ENCODE results near the gene NPY.

DNA sequence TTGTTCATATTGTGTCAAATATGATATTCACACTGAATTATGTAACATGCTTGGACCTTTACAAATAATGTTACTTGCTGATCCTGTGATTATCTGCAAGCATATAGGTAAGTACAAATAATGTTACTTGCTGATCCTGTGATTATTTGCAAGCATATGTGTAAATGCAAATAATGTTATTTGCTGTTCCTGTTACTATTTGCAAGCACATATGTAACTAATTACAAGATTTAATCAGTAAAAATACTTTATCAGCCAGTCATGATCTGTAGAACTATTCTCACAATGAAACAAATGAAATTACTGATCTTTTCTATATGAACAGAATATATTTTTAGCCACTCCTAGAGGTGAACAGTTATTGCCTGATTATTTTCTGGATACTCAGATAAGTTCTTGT, 44.7 kb upstream of the NPY start:
- TF ChIP-seq, protein P1, sequence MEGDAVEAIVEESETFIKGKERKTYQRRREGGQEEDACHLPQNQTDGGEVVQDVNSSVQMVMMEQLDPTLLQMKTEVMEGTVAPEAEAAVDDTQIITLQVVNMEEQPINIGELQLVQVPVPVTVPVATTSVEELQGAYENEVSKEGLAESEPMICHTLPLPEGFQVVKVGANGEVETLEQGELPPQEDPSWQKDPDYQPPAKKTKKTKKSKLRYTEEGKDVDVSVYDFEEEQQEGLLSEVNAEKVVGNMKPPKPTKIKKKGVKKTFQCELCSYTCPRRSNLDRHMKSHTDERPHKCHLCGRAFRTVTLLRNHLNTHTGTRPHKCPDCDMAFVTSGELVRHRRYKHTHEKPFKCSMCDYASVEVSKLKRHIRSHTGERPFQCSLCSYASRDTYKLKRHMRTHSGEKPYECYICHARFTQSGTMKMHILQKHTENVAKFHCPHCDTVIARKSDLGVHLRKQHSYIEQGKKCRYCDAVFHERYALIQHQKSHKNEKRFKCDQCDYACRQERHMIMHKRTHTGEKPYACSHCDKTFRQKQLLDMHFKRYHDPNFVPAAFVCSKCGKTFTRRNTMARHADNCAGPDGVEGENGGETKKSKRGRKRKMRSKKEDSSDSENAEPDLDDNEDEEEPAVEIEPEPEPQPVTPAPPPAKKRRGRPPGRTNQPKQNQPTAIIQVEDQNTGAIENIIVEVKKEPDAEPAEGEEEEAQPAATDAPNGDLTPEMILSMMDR (optimal IDR thresholded peaks at IDR 0.05 in 1 of 3, IDR thresholded peaks at IDR 0.05 in 1 of 3, conservative IDR thresholded peaks at IDR 0.05 in 1 of 3; ENCODE audit: extremely low read depth in 1 of 3, insufficient read depth in 2 of 3, low read length in 3 of 3) = no peak
- TF ChIP-seq EZH2 (IDR thresholded peaks at IDR 0.05; ENCODE audit: low read length) = no peak
